ENCODE measurements around the gene RPS6KA1.

RPS6KA1 gene

GRCh38 chr1:26614655-26615411 lies 85.3 kb downstream of the RPS6KA1 start:
- TF ChIP-seq, protein P1, sequence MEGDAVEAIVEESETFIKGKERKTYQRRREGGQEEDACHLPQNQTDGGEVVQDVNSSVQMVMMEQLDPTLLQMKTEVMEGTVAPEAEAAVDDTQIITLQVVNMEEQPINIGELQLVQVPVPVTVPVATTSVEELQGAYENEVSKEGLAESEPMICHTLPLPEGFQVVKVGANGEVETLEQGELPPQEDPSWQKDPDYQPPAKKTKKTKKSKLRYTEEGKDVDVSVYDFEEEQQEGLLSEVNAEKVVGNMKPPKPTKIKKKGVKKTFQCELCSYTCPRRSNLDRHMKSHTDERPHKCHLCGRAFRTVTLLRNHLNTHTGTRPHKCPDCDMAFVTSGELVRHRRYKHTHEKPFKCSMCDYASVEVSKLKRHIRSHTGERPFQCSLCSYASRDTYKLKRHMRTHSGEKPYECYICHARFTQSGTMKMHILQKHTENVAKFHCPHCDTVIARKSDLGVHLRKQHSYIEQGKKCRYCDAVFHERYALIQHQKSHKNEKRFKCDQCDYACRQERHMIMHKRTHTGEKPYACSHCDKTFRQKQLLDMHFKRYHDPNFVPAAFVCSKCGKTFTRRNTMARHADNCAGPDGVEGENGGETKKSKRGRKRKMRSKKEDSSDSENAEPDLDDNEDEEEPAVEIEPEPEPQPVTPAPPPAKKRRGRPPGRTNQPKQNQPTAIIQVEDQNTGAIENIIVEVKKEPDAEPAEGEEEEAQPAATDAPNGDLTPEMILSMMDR (IDR thresholded peaks at IDR 0.05; ENCODE audit: control insufficient read depth, insufficient read depth, low read depth, low read length, missing control alignments) = no peak
- H3K4me3 ChIP-seq (ENCODE audit: control insufficient read depth, low read depth, low read length) = no peak overlapping the region
- no peak for DNase-seq (ENCODE audit: low read depth)

DNA sequence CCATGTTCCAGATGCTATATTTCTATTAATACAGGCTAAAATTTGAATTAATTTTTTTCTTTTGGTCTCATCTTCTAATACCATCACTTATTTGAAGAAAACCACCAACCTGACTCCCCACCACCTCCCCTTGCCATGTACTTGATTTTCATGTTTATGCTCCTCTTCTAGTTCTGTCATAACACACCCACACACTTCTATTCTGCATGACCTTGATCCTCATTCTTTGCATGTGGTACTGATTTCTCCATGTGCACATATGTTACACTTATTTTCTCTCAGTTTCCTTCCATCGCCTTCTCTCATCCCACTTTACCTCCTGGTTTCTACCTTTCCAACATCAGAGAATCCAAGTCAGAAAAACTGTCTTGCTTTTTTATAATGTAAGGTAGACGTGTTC lies 87.3 kb downstream of the RPS6KA1 start:
- H3K4me3 ChIP-seq (ENCODE audit: control insufficient read depth, low read depth, low read length) = no peak overlapping the region
- TF ChIP-seq, protein P1 (IDR thresholded peaks at IDR 0.05; ENCODE audit: control insufficient read depth, insufficient read depth, low read depth, low read length, missing control alignments) = no peak
- DNase-seq (ENCODE audit: low read depth) = no peak

GRCh38 chr1:26618561-26618960 lies 89.0 kb downstream of the RPS6KA1 start:
- TF ChIP-seq, protein P1 (IDR thresholded peaks at IDR 0.05; ENCODE audit: control insufficient read depth, insufficient read depth, low read depth, low read length, missing control alignments) = no peak
- H3K4me3 ChIP-seq (ENCODE audit: control insufficient read depth, low read depth, low read length) = no peak overlapping the region
- no peak for DNase-seq (ENCODE audit: low read depth)

All from AG09309 (cell line).